Thoracic aorta (tissue), 2 donors: ENCODE measurements around the gene MCL1. TPM values are rescaled to one million over a fixed set of nuclear protein-coding genes. Genes with fewer than 3 reads are reported as not detected.
A peak's percentile ranks its signal among the peaks of the same experiment; 100 is the strongest.
"Not testable (repeated sequence)": the region's sequence is repeated elsewhere in the genome, so short reads cannot be mapped to it uniquely, and the experiment has no call there.

ENCODE experiments used
- ATAC-seq: fragments of 150-250 bp; one replicate; pipeline ENCODE4 v1.8.0; 2017; ENCODE audit warnings: low read depth; ENCODE audit not compliant: insufficient number of reproducible peaks, low FRiP score
- DNase-seq: peaks from one replicate; pipeline ENCODE4 v3.0.0-alpha.2; 2020; ENCODE audit warnings: low spot score
- H3K27ac ChIP-seq, 2 donors: fragments of 200-600 bp; sonication (generic); 1 replicate in 1 of 2; 2 replicates in 1 of 2; pipeline ENCODE4 v1.5.1; 2016; ENCODE audit warnings: mild to moderate bottlenecking in 2 of 2, moderate library complexity in 2 of 2
- H3K27me3 ChIP-seq: fragments of 200-600 bp; sonication (generic); replicated peaks from 2 replicates; pipeline ENCODE4 v1.6.0; 2016; ENCODE audit warnings: mild to moderate bottlenecking; ENCODE audit not compliant: insufficient read depth
- H3K36me3 ChIP-seq: fragments of 200-600 bp; sonication (generic); one replicate; pipeline ENCODE4 v1.5.1; 2016
- H3K4me1 ChIP-seq, 2 donors: fragments of 200-600 bp; sonication (generic); 1 replicate in 1 of 2; 2 replicates in 1 of 2; pipeline versions ENCODE4 v1.5.1 to v1.6.0; 2016; ENCODE audit warnings: low read depth in 2 of 2, mild to moderate bottlenecking in 1 of 2; ENCODE audit not compliant: control insufficient read depth in 1 of 2
- H3K4me3 ChIP-seq: fragments of 200-600 bp; sonication (generic); 2 replicates; pipeline ENCODE4 v1.5.1; 2016; ENCODE audit warnings: mild to moderate bottlenecking
- H3K9me3 ChIP-seq: fragments of 200-600 bp; sonication (generic); 2 replicates; pipeline ENCODE4 v1.5.1; 2016
- total RNA-seq, 2 donors: library from RNA; depleted of rRNA; stranded (reverse); fragments of >200 nt; gene quantifications; one replicate each; pipeline versions ENCODE4 v1.1.0 to v1.2.3, GENCODE V29; 2016
- TF ChIP-seq, protein P1 (sequence below): fragments of 200-600 bp; sonication (generic); IDR thresholded peaks from one replicate; pipeline ENCODE4 v1.5.1; 2019; ENCODE audit warnings: antibody characterized with exemption

Gene MCL1
- total RNA-seq, 2 donors from 2014 or later: 588 to 607 TPM

DNA sequence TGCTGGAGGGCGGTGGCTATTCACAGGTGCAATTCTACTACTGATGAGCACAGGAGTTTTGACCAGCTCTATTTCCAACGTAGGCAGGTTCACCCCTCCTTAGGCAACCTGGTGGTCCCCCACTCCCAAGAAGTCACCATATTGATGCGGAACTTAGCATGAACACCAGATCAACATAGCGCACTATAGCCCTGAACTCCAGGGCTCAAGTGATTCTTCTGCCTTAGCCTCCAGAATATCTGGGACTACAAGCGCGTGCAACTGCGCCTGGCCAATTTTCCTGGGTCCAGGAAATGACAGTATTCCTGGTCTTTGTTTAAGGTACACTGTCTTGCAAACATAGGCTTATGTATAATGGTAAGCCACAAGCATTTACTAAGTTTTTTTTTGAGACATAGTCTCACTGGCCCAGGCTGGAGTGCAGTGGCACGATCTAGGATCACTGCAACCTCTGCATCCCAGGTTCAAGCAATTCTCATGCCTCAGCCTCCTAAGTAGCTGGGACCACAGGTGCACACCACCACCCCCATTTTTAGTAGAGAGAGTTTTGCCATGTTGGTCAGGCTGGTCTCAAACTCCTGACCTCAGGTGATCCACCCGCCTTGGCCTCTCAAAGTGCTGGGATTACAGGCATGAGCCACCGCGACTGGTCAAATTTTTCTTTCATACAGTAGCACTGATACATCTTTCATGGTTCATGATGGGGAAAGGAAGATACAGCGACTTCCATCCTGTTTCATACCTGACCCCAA lies 12.6 kb downstream of the MCL1 start:
- ATAC-seq: no peak
- Histone ChIP-seq H3K27me3 (no peaks in the 10 kb centered on the region), H3K27ac (peak overlapping the region; percentile 99 to 100), H3K4me1 (peaks cover 81 to 96% of the 10 kb centered on the region in 2 donors), H3K9me3 (no peaks in the 10 kb centered on the region), H3K4me3 (peak overlapping the region; percentile 69), H3K36me3 (peaks cover under 1% of the 10 kb centered on the region)
- TF ChIP-seq, protein P1, sequence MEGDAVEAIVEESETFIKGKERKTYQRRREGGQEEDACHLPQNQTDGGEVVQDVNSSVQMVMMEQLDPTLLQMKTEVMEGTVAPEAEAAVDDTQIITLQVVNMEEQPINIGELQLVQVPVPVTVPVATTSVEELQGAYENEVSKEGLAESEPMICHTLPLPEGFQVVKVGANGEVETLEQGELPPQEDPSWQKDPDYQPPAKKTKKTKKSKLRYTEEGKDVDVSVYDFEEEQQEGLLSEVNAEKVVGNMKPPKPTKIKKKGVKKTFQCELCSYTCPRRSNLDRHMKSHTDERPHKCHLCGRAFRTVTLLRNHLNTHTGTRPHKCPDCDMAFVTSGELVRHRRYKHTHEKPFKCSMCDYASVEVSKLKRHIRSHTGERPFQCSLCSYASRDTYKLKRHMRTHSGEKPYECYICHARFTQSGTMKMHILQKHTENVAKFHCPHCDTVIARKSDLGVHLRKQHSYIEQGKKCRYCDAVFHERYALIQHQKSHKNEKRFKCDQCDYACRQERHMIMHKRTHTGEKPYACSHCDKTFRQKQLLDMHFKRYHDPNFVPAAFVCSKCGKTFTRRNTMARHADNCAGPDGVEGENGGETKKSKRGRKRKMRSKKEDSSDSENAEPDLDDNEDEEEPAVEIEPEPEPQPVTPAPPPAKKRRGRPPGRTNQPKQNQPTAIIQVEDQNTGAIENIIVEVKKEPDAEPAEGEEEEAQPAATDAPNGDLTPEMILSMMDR: no peak
- no peak for DNase-seq

- not testable (repeated sequence) for H3K9me3 ChIP-seq, ATAC-seq, H3K27me3 ChIP-seq, DNase-seq, H3K36me3 ChIP-seq
- Histone ChIP-seq H3K27ac (peak overlapping the region; percentile 99 to 100), H3K4me3 (peak overlapping the region; percentile 42), H3K4me1 (peaks cover 73 to 87% of the 10 kb centered on the region in 2 donors)
Measured at GRCh38 chr1:150565240-150565991, 14.0 kb downstream of the MCL1 start.

GRCh38 chr1:150564051-150564991 lies 15.1 kb downstream of the MCL1 start:
- Histone ChIP-seq H3K27me3 (no peaks in the 10 kb centered on the region), H3K4me3 (peak overlapping the region; percentile 71), H3K4me1 (peaks cover 73 to 87% of the 10 kb centered on the region in 2 donors)

GRCh38 chr1:150563340-150564038 lies 15.9 kb downstream of the MCL1 start:
- peak overlapping the region; percentile 71 for H3K4me3 ChIP-seq
- no peaks in the 10 kb centered on the region for H3K9me3 ChIP-seq
- no peak for DNase-seq
- H3K27me3 ChIP-seq: no peaks in the 10 kb centered on the region
- H3K27ac ChIP-seq: peak overlapping the region; percentile 99 to 100
- TF ChIP-seq, protein P1: no peak
- no peak for ATAC-seq
- H3K4me1 ChIP-seq: peaks cover 79 to 87% of the 10 kb centered on the region in 2 donors
- no peaks in the 10 kb centered on the region for H3K36me3 ChIP-seq

More at GRCh38 chr1:150564051-150564991, 15.1 kb downstream of the MCL1 start:
- Histone ChIP-seq H3K36me3 (no peaks in the 10 kb centered on the region), H3K9me3 (no peaks in the 10 kb centered on the region), H3K27ac (peak overlapping the region; percentile 99 to 100)
- TF ChIP-seq, protein P1: no peak
- ATAC-seq: no peak
- DNase-seq: no peak
